DMS153 (cell line): ENCODE measurements around the gene NOS1AP.

Experiments used
- DNase-seq: peaks from one replicate; lab custom pipeline; 2025; lab: John Stamatoyannopoulos, UW

NOS1AP gene

GRCh38 chr1:162256287-162256686, 186.8 kb downstream of the NOS1AP start:
- DNase-seq = no peak

- DNase-seq = no peak
Measured at GRCh38 chr1:162258394-162258793, 188.9 kb downstream of the NOS1AP start.

DNA sequence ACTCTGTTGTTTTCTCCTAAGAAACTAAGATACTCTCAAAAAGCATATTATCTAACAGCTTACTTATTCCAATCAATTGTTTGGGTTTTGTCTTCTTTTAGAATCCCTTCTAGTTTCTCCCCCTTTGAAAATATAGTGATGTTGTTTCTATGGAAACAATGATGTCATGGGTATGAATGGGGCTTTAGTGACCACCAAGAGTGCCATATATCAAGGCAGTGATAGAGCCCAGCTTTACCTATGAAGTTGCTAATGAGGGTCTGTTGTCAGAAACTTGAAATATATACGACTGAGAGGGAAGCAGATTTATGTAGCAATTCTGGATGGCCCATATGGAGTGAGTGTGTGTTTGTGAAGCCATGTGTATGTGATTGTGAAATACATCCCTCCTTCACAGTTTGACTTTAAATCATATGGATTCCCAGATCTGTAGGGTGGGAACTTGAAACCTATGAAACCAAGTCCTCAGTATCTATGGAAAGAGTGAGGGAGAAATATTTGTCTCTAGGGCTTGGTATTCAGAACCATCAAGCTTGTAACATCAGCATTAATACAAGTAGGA, 190.5 kb downstream of the NOS1AP start:
- no peak for DNase-seq

- DNase-seq = no peak
Measured at GRCh38 chr1:162264108-162264507, 194.6 kb downstream of the NOS1AP start.

DNA sequence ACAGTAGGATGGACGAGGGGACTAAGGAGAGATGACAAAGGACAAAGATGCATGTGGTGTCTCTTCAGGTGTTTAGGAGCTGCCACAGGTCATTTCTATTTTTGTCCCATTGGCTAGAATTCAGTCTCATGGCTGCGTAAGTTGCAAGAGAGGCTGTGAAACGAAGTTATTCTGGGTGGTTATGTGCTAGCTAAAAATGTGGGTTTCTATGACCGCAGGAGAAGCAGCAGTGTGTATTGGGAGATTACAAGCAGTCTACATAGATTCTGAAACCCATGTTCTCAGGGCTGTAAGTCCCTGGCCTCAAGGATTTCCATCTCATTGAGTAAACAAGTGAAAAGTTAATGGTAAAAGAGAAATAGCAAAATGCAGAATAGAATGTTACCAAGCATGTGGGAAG, 196.5 kb downstream of the NOS1AP start:
- DNase-seq = no peak

DNA sequence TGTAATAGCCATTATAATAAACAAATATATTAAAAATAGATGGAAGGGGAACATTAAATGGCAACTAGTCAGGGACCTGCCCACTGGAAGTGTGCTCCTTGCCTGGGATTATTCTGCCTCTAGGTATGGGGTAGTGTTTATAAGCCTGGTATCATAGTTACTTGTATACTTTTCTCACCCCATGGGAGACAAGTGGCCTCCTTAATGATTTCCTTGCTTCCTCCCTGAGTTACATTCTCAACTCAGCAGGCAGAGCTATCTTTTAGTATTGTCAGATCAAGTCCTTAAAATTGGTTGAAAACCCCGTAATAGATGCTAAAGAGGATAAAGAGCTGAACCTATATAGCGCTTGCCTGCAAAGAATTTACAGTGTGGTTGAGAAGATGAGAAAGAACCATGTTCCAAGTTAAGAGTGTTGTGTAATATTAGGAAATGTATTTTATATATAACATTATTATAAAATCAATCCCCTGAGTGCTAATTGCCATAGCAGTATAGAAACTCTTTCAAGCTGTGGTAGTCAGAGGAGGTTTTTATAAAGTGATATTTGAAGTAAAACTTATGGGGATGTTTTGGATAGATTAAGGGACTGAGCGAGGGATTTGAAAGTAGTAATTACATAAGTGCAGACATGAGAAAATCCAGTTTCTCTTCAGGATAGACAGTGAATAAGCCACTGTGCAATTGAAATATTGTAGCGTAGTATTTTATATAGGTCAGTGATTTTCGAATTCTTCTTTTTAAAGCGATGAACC, 200.7 kb downstream of the NOS1AP start:
- no peak for DNase-seq

GRCh38 chr1:162271972-162272371, 202.5 kb downstream of the NOS1AP start:
- no peak for DNase-seq

- DNase-seq = no peak
Measured at GRCh38 chr1:162272419-162272818, 202.9 kb downstream of the NOS1AP start.

DNA sequence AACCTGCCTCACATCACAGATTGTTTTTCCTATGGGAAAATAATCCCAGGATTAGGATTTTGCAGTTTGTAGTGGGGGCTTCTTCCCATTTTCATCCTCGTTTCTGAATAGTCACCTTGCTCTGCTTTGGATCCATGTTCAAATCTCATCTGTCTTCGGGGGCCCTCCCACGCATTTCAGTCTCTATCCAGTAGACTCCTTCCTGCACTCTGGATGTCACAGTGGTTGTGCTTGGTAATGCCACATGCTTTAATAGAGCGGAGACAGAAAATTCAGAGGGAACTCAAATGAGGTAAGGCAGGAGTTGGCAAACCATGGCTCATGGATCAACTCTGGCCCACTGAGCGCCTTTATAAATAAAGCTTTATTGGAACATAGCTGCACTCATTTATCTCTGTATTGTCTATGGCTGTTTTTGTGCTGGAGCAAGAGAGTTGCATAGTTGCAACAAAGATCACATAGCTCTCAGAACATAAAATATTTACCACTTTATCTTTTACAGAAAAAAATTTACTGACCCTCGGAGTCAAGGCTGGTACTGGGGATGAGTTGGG, 206.2 kb downstream of the NOS1AP start:
- DNase-seq = no peak

- DNase-seq = peak; percentile 46
Measured at GRCh38 chr1:162276493-162276892, 207.0 kb downstream of the NOS1AP start.

DNA sequence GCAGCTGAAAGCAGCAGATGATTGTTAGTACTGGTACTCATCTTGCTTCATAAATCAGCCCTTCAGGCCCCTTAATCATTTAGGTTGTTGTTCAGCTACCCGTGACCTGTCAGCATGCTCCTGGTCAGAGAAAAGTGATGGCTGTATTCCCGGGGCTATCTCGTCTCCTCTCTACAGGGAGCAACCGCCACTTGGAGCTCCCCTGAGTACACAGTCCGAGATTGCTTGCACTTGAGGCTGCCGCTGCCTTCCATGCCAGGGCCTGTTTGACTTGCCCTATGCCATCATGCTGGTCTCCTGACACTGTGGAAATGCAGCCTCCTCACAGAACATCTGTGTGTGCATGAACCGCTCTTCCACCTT, 209.6 kb downstream of the NOS1AP start:
- DNase-seq = peak; percentile 29

DNA sequence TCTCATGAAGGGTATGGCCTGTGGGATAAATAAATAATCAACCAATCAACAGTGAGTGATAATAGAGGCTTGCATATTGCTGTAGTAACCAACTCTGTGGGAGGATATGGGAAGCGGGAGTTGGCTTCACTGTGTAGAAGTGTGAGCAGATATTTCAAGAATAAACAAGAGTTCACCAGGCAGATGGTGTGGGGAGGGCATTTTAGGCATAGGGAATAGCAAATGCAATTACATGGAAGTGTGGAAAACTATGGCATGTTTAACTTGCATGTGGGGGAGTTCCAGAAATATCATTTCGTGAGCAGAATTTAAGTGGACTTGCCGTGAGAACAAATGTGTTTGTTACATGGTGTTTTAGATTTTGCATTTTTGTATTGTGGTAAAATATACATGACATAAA, 211.9 kb downstream of the NOS1AP start:
- no peak for DNase-seq

GRCh38 chr1:162283657-162284056, 214.2 kb downstream of the NOS1AP start:
- DNase-seq = peak; percentile 16

GRCh38 chr1:162284206-162284955, 214.9 kb downstream of the NOS1AP start:
- DNase-seq = no peak

- peak; percentile 97 for DNase-seq
Measured at GRCh38 chr1:162285149-162285561, 215.7 kb downstream of the NOS1AP start.

DNA sequence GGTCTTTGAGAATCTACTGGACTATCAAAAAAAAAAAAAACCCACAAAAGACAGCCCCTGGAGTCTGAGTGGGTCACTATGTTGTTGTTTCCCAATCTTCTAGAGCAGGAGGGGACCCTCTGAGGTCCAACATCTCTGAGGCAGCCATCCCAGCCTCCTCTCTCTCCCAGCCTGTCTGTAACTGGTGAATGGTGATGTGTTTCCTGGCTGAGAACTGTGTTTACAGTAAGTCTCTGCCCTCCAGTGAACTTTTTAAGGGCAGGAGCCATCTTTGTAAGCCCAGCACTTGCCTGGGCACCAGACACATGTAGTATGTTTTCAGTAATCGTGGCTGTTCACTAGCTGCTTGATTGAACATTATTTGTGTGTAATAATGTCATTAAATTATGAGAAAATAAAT, 221.5 kb downstream of the NOS1AP start:
- no peak for DNase-seq

DNA sequence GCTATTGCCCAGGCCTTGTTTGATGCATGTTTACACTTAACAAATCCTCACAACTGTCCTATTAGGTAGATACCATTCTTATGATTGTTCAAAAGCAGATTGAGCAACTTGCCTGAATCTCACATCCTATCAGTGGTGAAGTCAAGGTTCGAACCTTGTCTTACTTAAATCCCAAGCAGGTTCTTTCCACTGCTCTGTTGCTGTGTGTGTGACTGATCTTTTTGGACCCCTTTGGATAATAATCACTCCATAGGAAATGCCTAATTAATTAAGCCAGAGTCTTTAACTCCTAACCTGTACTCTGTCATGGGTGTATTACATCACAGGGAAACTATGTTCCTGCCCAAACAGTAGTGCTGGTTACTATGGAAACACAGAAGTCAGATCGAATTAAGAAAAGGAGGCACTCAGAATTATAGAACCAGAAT, 222.9 kb downstream of the NOS1AP start:
- no peak for DNase-seq

- DNase-seq = no peak
Measured at GRCh38 chr1:162293073-162293692, 223.7 kb downstream of the NOS1AP start.

GRCh38 chr1:162294015-162294414, 224.5 kb downstream of the NOS1AP start:
- DNase-seq = no peak

DNA sequence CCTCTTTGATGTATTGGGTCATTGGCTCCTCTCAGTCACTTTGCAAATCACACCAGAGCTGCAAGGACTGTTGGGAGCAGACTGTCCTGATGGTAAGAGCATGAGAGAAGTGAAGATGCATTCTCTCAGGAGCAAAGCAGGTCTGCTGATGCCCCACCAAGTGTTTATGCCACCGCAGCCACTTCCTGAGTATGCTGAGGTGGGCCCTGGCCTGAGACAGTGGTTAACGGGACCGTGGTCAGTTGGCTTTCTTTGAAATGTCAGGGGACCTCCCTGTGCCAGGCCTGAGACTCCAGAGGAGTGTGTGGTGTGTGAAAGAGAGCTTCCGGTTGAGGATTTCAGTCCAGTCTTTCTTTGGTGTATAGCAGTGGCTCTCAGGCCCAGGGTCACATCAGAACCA, 227.7 kb downstream of the NOS1AP start:
- no peak for DNase-seq

DNA sequence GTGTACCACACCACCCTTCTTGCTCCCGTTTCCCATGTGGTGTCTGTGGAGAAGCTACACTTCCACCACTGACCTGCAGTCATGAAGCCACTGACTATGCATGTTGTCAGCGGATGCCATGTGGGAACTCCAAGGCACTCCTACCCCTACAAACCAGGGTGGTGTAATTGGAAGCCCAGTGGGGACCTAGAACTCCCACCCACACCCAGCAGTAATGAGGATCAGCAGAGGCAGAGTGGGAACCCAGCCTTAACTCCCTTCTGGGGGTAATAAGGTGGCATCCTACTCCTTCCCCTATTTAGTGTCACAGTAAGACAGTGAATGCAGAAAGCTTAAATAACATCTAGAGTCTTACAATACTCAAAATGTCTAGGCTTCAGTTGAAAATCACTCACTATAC, 228.8 kb downstream of the NOS1AP start:
- DNase-seq = no peak

GRCh38 chr1:162299018-162299417, 229.5 kb downstream of the NOS1AP start:
- DNase-seq = no peak
